Stimulated activated CD4-positive, alpha-beta T cell treated with anti-CD3 and anti-CD28 coated beads, Interleukin-12 subunit alpha, Interleukin-12 subunit beta, amount 100 ng/mL, for 4 hours (primary cell): ENCODE data around the gene WWOX.

Source experiments
- DNase-seq: peaks from one replicate; pipeline ENCODE4 v3.0.0-alpha.2; 2020

The WWOX gene

DNA sequence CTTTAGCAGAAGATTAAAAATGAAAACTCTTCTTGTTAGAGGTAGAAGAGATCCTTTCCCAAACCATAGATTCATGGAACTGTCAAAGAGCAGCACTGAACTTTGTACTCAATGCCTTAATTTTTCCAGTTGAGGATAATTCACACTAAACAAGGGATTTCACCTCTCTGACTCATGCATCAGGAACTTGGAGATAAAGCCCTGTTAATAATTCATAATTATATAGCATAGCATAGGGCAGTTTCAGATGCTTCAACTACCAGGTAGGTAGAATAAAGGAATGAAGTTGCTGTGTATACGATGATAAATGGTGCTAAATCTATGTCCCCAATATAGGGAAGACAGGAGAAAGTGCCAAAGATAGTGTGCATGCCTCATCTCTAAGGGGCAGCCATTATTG is 1050.7 kb downstream of the WWOX start:
- DNase-seq, result no peak

GRCh38 chr16:79150632-79151310 is 1051.3 kb downstream of the WWOX start:
- DNase-seq, result no peak

DNA sequence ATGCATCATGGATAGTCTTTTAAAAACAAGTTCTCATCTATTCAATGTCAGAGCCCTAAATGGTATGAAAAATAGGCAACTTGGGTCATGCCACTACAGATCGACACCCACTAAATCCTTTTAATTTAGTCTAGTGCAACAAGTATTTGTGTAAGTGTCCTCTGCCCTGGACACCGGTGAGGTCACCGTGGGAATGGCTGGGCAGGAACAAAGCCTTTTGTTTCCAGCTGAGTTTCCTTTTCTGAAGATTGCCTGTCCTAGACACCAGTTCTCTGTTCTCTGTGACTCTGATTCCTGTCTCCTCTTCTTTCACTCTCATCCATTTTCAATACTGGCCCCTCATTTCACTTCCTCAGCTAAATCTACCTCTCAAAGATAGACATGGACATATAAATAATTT is 1054.6 kb downstream of the WWOX start:
- no peak for DNase-seq

- no peak for DNase-seq
These were observed 1056.0 kb downstream of the WWOX start for GRCh38 chr16:79155471-79155870.

DNA sequence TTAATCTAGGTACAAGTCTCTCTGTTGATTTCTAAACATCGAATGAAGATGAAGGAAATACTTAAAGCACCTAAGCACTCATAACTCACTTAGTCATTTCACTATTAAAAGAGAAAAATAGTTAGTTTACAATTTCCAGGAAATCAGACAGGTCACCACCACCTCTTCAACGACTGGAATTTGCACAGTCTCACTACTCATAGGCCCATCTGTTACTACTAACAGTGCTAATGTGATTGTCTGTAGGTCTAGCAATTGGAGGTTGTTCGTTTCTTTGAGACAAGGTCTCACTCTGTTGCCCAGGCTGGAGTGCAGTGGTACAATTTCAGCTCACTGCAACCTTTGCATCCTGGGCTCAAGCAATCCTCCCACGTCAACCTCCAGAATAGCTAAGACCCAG is 1056.5 kb downstream of the WWOX start:
- DNase-seq, result no peak

GRCh38 chr16:79156761-79157160 is 1057.3 kb downstream of the WWOX start:
- DNase-seq, result no peak

- no peak for DNase-seq
These were observed 1058.9 kb downstream of the WWOX start for GRCh38 chr16:79158337-79158736.

- no peak for DNase-seq
These were observed 1060.0 kb downstream of the WWOX start for GRCh38 chr16:79159261-79160049.

DNA sequence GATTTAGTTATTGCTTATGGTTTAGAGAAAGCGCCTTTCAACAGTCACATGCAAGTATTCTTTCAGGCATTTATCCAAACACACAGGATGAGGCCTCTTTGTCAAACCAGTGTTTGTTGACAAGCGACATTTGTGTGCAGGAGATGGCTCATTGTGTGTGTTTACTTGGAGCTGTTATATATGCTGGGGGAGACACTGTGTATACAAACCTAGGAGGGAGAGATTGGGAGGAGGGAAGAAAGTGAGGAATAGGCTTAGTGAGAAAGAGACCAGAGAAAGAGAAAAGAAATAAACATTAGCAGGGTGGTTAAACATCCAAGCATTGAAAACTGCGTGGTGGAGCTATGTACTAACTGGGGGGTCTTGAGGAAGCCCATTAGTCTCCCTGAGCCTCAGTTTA is 1063.5 kb downstream of the WWOX start:
- DNase-seq, result no peak

DNA sequence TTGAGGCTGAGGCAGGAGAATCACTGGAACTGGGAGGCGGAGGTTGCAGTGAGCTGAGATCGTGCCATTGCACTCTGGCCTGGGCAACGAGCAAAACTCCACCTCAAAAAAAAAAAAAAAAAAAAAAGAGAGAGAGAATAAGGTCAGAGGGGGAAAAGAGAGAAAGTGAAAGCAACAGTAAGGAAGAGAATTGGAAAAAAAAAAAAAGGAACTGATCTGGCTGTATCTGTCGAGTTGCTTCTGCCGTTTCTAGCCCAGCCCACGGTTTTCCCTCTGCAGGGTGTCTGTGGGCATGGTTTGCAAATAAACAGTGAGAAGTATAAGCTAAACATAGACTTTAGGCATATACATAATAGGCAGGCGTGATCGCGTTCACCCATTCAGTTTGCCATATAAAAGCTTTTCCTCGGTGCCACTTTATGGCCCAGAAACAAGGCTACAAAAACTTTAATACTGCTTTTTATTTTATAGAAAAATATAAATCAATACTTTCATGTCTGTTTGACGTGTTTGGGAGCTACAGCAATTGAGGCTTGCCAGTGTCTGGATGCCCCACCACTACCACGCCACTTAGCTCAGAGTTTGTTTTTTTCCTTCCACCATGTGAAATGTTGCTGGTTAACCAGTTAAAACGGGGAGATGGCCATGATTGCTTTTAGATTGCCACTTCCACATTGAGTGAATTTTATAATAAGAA is 1064.4 kb downstream of the WWOX start:
- DNase-seq, result no peak

DNA sequence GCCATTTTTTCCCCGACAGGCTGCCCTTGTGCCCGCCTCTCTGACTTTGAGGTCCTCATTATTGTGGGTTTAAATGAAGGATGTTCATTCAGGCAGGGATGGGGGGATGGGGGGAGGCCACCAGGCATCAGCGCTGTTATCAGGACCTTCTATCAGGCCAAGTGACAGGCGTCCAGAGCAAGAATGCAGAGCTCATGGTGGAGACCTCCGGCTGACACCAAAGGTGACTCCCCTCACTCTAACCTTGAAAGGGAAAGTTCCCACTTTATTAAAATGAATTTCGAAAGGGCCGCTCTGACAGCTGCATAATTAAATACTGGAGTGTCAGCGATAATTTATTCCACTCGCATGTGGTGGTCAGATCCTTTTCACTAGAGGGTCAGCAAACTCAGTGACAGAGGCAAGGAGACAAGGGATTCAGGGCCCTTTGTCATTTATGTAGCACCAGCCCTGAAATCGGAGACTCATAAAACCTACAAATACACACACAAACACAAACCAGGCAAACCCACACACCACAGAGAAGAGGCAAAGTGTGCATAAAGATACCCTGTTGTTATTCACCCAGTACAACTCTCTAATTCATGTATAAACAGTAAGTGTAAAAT is 1065.0 kb downstream of the WWOX start:
- no peak for DNase-seq

DNA sequence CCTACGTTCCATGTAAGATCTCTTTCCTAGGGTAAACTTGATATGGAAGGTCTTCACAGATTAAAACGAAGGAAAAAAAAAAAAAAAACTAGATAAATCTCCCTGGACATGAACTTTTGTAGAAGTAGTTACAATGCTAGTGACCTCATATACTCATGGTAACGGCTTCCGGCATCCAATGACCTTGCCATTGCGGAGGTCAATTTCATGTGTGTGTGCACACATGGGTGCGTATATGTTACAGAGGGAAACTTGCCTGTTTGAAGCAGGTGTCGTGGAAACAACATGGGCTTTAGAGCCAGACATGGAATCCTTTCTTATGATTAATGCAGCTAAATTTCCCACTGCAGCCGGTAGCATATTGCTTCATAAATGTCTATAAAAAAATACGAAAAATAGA is 1065.6 kb downstream of the WWOX start:
- DNase-seq, result no peak

GRCh38 chr16:79165506-79165905 is 1066.1 kb downstream of the WWOX start:
- no peak for DNase-seq

DNA sequence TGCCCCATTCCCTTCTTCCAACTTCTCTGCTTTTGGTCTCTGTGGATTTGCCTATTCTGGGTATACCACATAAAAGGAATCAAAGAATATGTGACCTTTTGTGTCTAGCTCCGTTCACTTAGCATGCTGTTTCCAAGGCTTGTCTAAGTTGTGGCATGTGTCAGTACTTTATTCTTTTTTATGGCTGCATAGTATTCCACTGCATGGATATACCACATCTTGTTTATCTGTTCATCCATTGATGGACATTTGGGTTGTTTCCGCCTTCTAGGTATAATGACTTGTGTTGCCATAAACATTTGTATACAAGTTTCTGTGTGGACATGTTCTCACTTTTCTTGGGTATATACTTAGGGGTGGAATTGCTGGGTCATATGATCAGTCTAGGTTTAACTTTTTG is 1068.4 kb downstream of the WWOX start:
- no peak for DNase-seq

DNA sequence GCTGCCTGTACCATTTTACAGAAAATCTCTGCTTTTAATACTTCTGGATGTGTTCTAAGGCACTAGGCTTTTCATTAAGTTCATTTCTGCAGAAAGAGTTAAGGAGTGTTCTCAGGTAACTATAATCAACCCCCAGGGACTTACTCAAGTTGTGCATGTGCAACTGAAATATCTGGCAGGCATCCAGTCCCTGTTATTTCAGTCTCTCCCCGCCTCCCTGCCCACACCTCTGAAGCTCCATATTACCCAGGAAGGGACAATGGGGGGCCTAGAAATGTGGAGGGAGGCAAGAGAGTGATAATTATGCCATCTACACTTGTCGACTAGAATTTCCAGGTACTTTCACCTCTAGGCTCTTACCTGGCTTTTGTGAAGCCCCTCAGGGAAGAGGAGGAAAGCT is 1068.9 kb downstream of the WWOX start:
- DNase-seq, result no peak

- DNase-seq, result no peak
These were observed 1069.8 kb downstream of the WWOX start for GRCh38 chr16:79169239-79169638.

DNA sequence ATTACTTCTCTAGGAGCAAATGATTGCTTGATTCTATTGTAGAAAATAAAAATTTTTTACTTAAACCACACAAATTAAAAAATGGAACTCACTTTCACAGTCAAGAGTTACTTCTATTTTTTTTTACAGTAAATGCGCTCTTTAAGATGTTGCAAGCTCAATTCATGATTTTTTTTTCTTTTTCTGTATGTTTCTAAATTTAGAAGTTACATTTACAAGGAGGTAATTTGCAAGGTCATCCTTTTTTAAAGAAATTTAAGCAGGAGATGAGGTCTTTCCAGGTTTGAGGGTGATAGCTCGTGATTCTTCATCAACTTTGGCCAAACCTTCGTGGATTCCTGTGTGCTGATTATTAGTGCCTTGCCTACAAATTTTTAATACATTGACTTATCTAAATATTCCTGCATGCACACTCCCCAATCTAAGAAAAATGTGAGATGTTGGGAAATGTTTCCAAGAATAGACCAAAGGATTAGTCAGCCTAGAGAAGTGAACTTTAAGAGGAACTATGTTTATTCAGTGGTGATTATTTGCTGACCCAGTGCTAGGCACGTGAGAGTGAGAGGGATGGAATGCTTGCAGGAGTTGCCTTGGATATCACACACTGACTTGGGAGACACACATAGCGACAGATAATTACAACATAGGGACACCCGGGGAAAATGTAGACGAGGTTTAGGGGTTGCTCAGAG is 1071.2 kb downstream of the WWOX start:
- DNase-seq, result no peak

DNA sequence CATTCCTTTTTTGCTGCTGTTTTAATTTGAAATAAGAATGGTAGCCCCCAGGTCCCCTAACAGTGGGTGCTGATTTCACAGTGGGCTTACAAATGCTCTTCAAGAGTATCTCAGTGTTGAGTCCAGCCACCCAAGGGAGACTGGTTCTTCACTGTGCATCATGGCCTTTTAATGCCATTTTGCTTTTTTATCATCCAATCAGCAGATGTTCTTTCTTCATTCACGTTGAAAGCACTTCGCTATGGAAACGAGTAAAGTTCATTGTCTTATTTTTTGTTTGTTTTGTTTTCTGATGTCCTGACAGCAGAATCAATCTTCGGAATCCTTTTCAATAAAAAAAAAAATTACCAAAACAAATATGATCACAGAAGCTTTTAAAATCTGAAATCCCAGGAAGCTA is 1072.0 kb downstream of the WWOX start:
- DNase-seq, result no peak

DNA sequence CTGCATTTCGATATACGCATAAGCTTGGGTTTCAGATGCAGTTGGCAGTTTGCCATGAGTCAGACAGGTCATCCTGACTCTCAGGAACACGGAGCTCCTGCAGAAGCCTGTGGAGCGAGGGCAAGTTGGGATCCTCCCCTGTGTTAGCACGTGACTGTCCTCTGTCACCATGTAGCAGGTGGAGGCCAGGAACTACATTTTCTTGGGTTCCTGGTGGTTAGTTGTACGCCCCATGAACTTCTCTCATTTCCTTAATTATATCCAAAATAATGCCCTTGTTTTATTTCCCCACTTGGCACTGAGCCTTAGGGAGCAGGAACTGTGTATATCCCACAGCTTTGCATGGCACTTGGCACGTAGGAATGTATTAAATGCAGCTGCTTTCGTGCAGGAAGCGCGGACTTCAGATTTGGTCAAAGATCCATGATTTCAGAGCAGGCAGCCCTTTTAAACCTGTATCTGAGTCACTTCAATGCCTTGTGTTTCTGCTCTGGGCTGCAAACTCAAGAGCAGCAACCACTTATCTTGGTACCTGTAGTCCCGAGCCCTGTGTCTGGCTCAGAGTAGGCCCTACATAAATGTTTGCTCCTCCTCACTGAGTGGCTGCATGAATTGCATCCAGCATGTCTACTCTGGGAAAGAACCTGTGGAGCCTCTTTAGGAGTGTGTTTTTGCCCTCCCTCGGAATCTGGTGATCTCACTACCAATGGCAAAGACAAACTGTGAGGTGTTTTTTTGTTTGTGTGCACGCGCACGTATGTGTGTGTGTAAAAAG is 1072.7 kb downstream of the WWOX start:
- DNase-seq, result no peak

DNA sequence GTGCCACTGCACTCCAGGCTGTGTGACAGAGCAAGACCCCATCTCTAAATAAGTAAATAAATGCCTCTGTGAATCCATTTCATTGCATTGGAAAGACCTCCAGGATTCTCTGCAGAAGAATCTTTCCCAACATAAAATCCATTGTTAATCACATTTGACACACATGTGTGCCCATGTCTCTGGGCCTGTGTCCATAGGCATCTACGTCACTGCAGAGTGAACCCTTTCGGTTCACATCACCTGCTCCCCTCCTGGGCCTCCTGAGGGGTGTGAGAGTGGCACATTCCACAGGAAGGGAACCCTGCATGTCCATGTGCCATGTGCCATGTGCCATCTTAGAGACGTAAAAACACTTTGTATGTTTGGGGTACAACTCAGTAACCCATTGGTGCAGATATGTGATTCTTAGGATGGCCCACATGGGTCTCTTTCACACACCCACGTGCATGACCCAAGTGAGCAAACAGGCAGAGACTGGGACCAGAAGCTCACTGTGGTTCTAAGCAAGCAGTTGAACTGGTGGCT is 1073.6 kb downstream of the WWOX start:
- no peak for DNase-seq

DNA sequence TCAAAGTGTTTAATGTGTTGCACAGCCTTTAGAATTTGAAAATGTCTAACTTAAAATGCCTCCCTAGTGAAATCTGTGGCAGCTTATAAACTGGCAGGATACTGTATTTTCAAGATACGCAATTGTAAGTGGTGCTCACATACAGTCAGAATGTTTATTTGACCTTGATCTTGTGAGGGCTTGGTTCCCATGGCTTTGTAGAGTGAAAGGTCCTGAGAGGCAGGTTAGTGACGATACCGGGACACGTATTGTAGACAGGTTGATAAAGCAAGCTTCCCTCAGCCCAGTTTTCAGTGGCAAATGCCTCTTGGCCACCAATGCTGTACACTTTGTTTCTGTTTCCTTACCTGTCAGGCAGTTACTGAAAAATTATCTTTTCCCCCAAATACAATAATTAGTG is 1074.5 kb downstream of the WWOX start:
- DNase-seq, result no peak
